Measurements from ENCODE around the gene HLA-DPA1.

DNA sequence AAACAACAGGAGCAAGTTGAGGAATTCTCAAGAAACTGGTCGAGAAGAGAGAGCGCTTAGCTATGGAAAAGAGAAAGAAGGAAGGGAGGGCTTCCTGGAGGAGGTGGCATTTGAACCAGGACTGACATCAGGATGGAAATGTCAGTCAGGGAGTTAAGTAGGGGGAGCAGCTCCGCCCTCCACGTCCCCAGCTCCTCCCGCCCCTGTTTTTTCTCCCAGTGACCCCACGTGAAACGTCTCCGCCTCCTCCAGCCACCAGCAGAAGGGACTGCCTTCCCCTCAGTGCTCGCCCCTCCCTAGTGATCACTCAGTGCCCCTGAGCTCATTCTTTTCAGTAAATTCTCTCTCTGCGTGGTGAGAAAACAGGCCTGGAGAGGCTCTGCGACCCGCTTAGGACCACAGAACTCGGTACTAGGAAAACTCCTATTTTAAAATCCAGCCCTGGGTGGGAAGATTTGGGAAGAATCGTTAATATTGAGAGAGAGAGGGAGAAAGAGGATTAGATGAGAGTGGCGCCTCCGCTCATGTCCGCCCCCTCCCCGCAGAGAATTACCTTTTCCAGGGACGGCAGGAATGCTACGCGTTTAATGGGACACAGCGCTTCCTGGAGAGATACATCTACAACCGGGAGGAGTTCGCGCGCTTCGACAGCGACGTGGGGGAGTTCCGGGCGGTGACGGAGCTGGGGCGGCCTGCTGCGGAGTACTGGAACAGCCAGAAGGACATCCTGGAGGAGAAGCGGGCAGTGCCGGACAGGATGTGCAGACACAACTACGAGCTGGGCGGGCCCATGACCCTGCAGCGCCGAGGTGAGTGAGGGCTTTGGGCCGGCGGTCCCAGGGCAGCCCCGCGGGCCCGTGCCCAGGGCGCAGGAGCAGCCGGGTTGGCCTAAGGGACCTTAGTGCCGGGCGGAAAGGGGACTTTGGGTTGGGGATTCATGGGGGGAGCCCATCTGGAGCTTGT is 7.0 kb upstream of the HLA-DPA1 start:
- TF ChIP-seq, protein P1, sequence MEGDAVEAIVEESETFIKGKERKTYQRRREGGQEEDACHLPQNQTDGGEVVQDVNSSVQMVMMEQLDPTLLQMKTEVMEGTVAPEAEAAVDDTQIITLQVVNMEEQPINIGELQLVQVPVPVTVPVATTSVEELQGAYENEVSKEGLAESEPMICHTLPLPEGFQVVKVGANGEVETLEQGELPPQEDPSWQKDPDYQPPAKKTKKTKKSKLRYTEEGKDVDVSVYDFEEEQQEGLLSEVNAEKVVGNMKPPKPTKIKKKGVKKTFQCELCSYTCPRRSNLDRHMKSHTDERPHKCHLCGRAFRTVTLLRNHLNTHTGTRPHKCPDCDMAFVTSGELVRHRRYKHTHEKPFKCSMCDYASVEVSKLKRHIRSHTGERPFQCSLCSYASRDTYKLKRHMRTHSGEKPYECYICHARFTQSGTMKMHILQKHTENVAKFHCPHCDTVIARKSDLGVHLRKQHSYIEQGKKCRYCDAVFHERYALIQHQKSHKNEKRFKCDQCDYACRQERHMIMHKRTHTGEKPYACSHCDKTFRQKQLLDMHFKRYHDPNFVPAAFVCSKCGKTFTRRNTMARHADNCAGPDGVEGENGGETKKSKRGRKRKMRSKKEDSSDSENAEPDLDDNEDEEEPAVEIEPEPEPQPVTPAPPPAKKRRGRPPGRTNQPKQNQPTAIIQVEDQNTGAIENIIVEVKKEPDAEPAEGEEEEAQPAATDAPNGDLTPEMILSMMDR (IDR thresholded peaks at IDR 0.05; ENCODE audit: borderline replicate concordance, extremely low read depth, low read length, poor library complexity, severe bottlenecking), result no peak
- TF ChIP-seq EZH2 (IDR thresholded peaks at IDR 0.05; ENCODE audit: borderline replicate concordance, low read depth, low read length, severe bottlenecking), result no peak

Data from DND-41 (cell line).